Measurements from ENCODE around the gene PDIK1L.

PDIK1L gene

GRCh38 chr1:26155370-26156284 is 44.0 kb downstream of the PDIK1L start:
- H3K27ac ChIP-seq: peak overlapping the region in 8 of 11 experiments; percentile 40 to 67 (median 55); a peak in 14 of 22 replicates
- no peaks in the 10 kb centered on the region for H3K9me3 ChIP-seq (replicated peaks in 1 of 11)
- no peak for TF ChIP-seq Cebpa-rat (IDR thresholded peaks at IDR 0.05)
- H4K20me1 ChIP-seq: no peaks in the 10 kb centered on the region
- H3K27me3 ChIP-seq: peaks cover 0 to 27% (median 0%) of the 10 kb centered on the region in 11 experiments; a peak in 4 of 22 replicates
- H3K36me3 ChIP-seq: no peaks in the 10 kb centered on the region
- peak overlapping the region; percentile 69 to 100 (median 94) for H3K4me2 ChIP-seq
- H3K9ac ChIP-seq: peak overlapping the region in 10 of 11 experiments; percentile 6 to 70 (median 48); a peak in 14 of 22 replicates
- peak overlapping the region in 8 of 10 experiments; percentile 39 to 62 (median 52); a peak in 14 of 20 replicates for H3K4me3 ChIP-seq
- H3K4me1 ChIP-seq: peaks cover 50 to 84% (median 69%) of the 10 kb centered on the region in 10 experiments

- Histone ChIP-seq H3K9ac (peak overlapping the region in 10 of 11 experiments; percentile 7 to 70 (median 50); a peak in 16 of 22 replicates), H3K4me3 (peak overlapping the region in 8 of 10 experiments; percentile 39 to 62 (median 52); a peak in 16 of 20 replicates)
- TF ChIP-seq Cebpa-rat (IDR thresholded peaks at IDR 0.05): no peak
Observed at GRCh38 chr1:26156285-26157038, 44.8 kb downstream of the PDIK1L start.

GRCh38 chr1:26158271-26158907 is 46.8 kb downstream of the PDIK1L start:
- TF ChIP-seq Cebpa-rat (IDR thresholded peaks at IDR 0.05): no peak
- peak overlapping the region; percentile 68 to 100 (median 97) for H3K4me2 ChIP-seq
- H3K4me3 ChIP-seq: peak overlapping the region in 8 of 10 experiments; percentile 52 to 69 (median 60); a peak in 16 of 20 replicates
- H4K20me1 ChIP-seq: no peaks in the 10 kb centered on the region
- no peaks in the 10 kb centered on the region for H3K9me3 ChIP-seq (replicated peaks in 1 of 11)
- peak overlapping the region in 10 of 11 experiments; percentile 5 to 84 (median 74); a peak in 19 of 22 replicates for H3K9ac ChIP-seq
- H3K27me3 ChIP-seq: peaks cover 0 to 48% (median 7%) of the 10 kb centered on the region in 11 experiments; a peak in 9 of 22 replicates
- H3K27ac ChIP-seq: peak overlapping the region in 9 of 11 experiments; percentile 43 to 77 (median 64); a peak in 17 of 22 replicates
- H3K36me3 ChIP-seq: no peaks in the 10 kb centered on the region
- peaks cover 59 to 97% (median 90%) of the 10 kb centered on the region in 10 experiments for H3K4me1 ChIP-seq

More at GRCh38 chr1:26156285-26157038, 44.8 kb downstream of the PDIK1L start:
- H4K20me1 ChIP-seq: no peaks in the 10 kb centered on the region
- peak overlapping the region; percentile 69 to 100 (median 94) for H3K4me2 ChIP-seq
- H3K27me3 ChIP-seq: peaks cover 0 to 34% (median 0%) of the 10 kb centered on the region in 11 experiments; a peak in 4 of 22 replicates
- H3K27ac ChIP-seq: peak overlapping the region in 8 of 11 experiments; percentile 40 to 67 (median 55); a peak in 17 of 22 replicates
- H3K4me1 ChIP-seq: peaks cover 59 to 89% (median 78%) of the 10 kb centered on the region in 10 experiments
- H3K36me3 ChIP-seq: no peaks in the 10 kb centered on the region
- H3K9me3 ChIP-seq (replicated peaks in 1 of 11): no peaks in the 10 kb centered on the region

- peaks cover 0 to 48% (median 7%) of the 10 kb centered on the region in 11 experiments; a peak in 9 of 22 replicates for H3K27me3 ChIP-seq
- peak within 1 kb of the TSS in 8 of 10 experiments; percentile 52 to 69 (median 60); a peak in 16 of 20 replicates for H3K4me3 ChIP-seq
- H3K4me1 ChIP-seq: peaks cover 64 to 97% (median 92%) of the 10 kb centered on the region in 10 experiments
Observed at GRCh38 chr1:26158908-26159742, 47.5 kb downstream of the PDIK1L start, which contains the start of gene FAM110D. TSS of gene FAM110D (plus strand) at chr1:26159079. CDS start at chr1:26161292, 2,213 bp downstream.

GRCh38 chr1:26159743-26160039 is 48.1 kb downstream of the PDIK1L start:
- Histone ChIP-seq H3K4me1 (peaks cover 63 to 97% (median 92%) of the 10 kb centered on the region in 10 experiments), H3K27ac (peak overlapping the region in 7 of 11 experiments; percentile 43 to 77 (median 70); a peak in 13 of 22 replicates), H4K20me1 (no peaks in the 10 kb centered on the region), H3K4me2 (peak overlapping the region; percentile 68 to 100 (median 97)), H3K27me3 (peaks cover 0 to 48% (median 7%) of the 10 kb centered on the region in 11 experiments; a peak in 9 of 22 replicates), H3K9ac (peak overlapping the region in 9 of 11 experiments; percentile 63 to 84 (median 74); a peak in 18 of 22 replicates), H3K4me3 (peak overlapping the region in 8 of 10 experiments; percentile 52 to 69 (median 60); a peak in 16 of 20 replicates), H3K36me3 (no peaks in the 10 kb centered on the region), H3K9me3 (replicated peaks in 1 of 11) (no peaks in the 10 kb centered on the region)
- TF ChIP-seq Cebpa-rat (IDR thresholded peaks at IDR 0.05): no peak

More at GRCh38 chr1:26158908-26159742, 47.5 kb downstream of the PDIK1L start, which contains the start of gene FAM110D:
- Histone ChIP-seq H3K4me2 (peak within 1 kb of the TSS; percentile 68 to 100 (median 97)), H3K9me3 (replicated peaks in 1 of 11) (no peaks in the 10 kb centered on the region), H3K36me3 (no peaks in the 10 kb centered on the region), H3K9ac (peak within 1 kb of the TSS; percentile 5 to 84 (median 73); a peak in 20 of 22 replicates), H4K20me1 (no peaks in the 10 kb centered on the region), H3K27ac (peak within 1 kb of the TSS in 9 of 11 experiments; percentile 43 to 77 (median 64); a peak in 17 of 22 replicates)
- TF ChIP-seq Cebpa-rat (IDR thresholded peaks at IDR 0.05): no peak

- Histone ChIP-seq H3K9me3 (replicated peaks in 1 of 11) (no peaks in the 10 kb centered on the region), H3K27ac (peak overlapping the region in 10 of 11 experiments; percentile 23 to 88 (median 82); a peak in 18 of 22 replicates), H3K36me3 (no peaks in the 10 kb centered on the region), H4K20me1 (no peaks in the 10 kb centered on the region), H3K4me2 (peak overlapping the region; percentile 93 to 100 (median 97)), H3K9ac (peak overlapping the region; percentile 62 to 87 (median 79)), H3K27me3 (peaks cover 0 to 38% (median 7%) of the 10 kb centered on the region in 11 experiments; a peak in 9 of 22 replicates), H3K4me1 (peaks cover 60 to 97% (median 92%) of the 10 kb centered on the region in 10 experiments), H3K4me3 (peak overlapping the region; percentile 55 to 69 (median 60))
- TF ChIP-seq Cebpa-rat (IDR thresholded peaks at IDR 0.05): no peak
Observed at GRCh38 chr1:26160527-26161414, 49.1 kb downstream of the PDIK1L start.
